SKM-1 treated with dmso at 0.1 percent for 144 hours (cell line): Measurements from ENCODE around the gene RAD51B.
A peak's percentile ranks its signal among the peaks of the same experiment; 100 is the strongest.

Source experiments
- DNase-seq: peaks from one replicate; lab custom pipeline; 2025; ENCODE audit not compliant: unreplicated experiment; lab: John Stamatoyannopoulos, UW

Gene RAD51B

DNA sequence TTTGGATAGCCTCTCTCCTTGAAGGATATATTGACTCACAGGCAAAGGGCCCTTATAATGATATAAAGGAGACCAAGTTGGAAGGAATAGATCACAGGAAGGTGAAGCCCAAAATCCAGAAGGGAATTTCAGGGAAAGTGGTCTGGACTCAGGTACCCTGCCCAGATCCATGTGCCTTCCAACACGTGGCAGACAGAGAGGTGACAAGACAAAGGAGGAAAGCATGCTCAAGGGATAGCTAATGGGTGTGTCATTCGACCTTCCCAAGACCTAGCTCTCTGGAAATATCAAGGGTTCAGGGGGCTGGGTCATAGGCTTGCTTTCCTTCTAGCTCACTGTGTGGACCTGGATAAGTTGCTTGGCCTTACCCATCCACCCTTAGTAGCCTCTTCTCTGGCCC is 759.0 kb downstream of the RAD51B start:
- DNase-seq, result no peak

DNA sequence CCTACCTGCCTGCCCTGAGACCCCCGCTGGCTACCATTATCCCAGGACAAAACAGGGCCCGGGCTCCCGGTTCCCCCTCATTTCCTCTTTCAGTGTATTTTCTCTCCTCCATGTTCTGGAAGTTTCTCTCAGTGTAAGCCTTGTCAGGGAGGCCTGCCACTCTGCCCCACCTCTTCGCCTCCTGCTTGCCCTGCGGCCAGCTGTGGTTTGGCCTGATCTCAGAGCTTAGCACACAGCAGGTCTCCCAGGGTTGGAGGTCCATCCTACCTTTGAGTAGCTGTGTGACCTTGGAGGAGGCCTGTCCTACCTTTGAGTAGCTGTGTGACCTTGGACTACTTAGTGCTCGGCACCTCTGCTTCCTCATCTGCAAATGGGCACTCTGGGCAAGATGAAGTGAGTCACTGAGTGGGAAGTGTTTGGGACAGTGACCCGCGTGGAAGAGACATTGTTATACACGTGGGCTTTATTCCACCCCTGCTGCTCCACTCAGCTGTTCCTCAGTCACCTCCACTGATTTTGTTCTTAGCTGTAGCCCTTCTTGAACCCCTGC is 760.6 kb downstream of the RAD51B start:
- no peak for DNase-seq

DNA sequence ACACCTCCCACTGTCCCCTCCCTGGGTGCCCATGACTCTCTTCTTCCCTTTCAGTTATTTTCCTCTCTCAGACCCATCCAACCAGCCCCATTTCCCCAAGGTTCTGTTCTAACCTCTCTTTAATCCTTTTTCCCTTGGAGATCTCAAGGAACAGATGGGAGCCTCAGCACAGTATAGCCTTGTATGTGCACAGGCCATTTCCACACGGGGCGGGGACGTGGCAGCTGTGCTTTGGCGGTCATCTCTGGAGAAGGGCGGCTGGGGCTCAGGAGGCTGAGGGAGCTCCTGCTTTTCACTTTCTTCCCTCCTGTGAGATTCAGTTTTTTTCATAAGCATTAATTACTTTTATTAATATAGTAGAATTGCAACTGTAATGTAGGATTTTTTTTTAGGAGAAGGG is 761.1 kb downstream of the RAD51B start:
- no peak for DNase-seq

DNA sequence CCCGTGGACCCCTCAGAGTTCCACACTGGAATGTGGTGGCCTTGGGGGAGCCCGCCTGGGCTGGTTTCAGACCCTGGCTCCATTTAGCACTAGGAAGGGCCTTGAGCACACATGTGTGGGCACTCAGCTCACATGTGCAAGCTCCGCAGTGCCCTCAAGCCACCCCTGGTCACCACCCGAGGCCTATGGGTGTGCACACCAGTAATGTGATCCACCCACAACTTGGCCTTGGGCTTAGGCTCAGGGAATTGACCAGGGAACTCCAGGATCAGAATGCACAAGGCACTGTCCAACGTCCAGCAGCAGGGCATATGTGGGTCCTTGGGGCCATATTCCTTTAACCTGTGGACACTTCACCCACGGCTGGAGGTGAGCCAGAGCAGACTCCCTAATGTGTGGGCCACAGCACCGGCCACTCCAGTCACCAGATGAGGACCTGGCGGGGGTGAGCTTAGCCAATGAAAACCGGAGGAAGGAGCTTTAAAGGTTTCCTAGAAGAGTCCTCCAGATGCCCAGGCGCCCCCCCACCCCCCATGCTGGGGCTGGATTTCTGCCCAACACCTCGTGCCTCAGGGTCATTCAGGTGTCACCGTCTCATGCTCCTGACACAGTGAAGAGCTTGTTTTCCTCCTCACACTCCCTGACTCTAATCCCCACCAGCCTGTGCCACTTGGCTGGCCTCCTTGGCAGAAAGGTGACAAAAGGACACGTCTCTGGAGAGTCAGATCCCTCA is 764.1 kb downstream of the RAD51B start:
- no peak for DNase-seq

DNA sequence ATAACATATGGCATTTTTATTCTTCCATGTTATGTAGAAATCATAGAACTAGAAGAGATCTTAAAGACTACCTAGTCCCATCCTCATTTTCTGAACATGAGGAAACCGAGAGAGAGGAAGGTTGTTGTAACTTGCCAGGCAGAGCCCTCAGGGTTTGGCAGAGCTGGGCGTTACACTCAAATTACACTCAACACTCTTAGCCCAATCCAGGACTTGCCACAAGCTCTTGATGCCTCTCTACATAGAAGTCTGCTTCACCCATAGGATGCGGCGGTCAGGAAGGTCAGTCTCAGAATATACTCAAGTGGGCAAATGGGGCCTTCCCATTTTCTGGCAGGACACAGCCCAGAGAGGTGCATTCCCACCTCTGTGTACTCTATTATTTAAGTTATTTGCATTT is 765.2 kb downstream of the RAD51B start:
- DNase-seq, result no peak

DNA sequence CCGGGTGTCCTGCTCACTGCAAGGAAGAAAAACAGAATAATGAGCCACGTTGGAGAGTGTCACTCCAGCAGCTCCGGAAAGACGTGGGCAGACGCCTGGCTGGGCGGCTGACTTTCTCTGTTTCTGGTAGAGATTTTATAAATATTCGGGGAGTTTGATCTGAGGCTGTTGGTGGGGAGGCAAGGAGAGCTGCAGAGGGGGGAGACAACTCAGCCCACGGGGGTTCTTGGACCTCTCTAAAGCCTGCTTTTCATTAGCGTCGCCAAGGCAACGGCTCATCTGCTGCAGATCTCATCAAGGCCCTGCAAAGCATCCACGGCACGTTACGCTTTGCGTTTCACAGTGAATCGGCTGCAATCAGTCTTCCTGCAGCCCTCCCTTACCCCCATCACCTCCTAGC is 766.1 kb downstream of the RAD51B start:
- DNase-seq, result no peak

DNA sequence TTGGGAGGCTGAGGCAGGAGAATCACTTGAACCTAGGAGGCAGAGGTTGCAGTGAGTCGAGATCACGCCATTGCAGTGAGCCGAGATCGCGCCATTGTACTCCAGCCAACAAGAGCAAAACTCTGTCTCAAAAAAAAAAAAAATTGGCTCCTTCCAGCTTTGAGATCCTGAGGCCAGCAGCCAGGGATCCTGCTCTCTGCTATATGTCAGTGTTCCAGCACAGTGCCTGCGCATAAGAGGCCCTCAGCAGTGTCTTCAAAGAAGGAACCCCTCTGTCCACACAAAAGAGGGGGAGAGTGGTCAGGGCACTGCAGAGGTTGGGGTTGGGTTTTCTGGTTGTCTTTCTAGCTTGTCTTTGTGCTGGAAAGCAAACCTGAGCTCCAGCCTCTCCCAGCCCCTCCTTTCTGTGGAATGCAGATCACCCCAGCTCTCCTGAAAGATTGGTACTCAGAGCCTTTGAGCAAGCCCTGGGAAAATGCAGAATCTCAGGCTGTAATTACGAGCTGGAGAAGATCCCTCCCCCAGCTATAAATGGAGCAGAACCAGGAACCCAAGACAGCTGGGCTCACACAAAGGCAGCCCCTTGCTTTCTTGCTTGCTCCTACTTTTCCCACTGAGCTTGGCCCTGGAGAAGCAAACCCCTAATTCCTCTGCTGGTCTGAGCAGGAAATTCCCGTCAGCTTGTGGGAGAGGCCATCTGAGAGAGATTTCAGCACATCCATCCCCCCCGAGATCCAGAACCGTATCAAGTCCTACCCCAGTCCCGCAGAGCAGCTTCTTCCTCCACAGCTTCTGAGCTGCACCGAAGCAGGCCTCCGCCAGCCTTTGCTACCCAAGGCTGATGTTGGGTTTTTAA is 767.5 kb downstream of the RAD51B start:
- DNase-seq, result no peak

DNA sequence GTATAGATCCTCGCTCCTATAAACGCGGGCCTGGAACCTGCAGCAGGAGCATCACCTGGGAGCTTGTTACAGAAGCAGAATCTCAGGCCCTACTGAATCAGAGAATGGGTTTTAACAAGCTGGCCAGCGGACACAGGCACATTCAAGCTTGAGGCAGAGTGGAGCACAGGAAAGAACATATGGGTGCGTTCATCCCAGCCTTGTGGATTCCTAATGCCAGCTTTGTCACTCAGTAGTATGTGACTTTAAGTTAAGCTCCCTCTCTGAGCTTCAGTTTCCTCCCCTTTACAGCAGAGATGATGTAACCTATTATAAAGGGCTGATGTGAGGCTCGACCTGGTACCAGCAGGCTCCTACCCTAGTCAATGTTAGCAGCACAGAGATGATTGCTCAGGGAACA is 768.4 kb downstream of the RAD51B start:
- DNase-seq, result no peak

DNA sequence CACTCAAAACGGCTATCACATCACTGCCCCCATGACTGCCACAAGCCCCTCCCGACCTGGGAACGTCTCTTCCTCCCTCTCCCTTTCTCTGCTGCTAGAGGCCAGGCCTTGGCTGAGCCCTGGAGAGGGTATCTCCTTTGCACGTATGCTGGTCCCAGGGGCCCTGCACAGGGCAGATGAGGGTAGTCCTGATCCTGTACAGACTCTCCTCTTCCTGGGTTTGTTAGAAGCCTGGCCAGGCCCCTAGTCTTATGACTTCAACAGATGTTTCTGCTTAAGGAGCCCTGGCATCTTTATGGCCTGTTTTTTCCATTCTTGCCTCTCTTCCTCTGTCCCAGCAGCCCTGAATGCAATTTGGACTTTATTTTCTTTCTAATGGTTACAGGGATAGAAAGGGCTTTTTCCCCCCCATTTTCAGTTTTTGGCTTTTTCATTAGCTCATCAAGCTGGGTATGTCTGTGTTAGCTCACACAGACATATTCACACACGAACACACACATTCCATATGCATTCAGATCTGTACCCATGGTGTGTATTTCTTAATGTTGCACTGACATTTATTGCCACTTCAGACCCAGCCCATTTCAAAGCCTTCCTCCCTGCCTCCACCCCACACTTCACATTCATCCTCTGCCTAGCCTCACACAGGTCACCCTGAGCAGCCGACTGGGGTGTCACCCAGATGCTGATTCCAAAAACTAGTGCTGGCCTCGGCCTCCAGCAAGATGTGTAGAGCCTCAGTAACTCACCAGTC is 770.0 kb downstream of the RAD51B start:
- no peak for DNase-seq

DNA sequence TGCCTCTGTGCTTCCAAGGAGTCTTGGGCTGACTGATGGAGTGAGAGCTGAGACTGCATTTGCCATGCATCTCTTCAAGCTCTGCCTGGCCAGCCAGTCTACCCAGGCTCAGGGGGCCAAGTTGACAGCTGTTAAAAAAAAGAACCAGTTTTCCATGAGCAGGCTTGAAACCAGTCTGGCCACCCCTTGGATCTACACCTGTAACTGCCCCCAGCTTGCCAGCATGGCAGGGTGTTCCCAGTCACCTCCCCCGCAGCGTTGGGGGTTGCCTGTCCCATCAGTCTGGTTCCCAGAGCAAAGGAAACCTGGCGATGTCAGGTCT is 770.6 kb downstream of the RAD51B start:
- DNase-seq, result no peak

DNA sequence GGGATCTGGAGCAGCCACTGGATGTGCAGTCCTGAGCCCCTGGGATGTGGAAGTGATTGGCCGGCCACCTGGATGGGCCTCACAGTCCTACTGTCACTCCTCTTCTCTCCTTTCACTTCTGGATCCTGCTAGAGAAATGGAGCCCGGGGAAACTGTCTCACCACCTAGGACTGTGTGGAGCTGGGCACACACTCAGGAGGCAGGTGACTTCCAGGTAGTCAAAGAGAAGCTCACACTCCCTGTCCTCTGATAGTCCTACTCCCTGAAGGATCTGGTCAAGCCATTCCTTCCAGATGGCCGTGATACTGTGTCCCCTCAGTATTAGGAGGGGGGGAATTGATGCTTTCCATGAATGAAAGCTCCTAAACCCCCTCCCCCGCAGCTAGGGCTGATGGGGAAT is 772.2 kb downstream of the RAD51B start:
- no peak for DNase-seq

DNA sequence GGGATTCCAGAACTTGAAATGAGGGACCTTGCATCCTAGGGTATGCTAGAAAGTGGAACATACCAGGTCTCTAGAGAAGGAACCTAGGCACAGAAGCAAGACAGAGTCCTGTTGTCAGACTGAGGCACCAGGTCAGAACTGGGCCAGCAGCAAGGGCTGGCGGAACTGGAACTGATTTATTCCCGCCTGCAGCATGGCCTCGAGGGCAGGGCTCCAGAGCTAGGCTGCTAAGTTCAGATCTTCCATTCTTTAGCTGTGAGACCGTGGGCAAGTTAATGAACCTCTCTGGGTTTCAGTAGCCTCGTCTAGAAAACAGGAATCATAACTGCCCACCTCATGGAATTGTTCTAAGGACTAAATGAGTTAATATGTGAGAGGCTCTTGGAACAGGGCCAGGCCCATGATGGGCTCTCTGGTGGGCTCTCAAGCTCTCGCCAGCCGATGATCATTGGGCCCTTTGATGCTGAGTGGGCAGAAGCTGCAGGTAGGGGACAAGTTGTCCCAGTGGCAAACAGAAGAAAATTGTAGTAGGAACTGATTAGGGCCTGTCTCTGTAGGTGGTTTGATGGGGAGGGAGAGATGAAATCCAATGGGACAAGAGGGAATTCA is 773.5 kb downstream of the RAD51B start:
- no peak for DNase-seq

DNA sequence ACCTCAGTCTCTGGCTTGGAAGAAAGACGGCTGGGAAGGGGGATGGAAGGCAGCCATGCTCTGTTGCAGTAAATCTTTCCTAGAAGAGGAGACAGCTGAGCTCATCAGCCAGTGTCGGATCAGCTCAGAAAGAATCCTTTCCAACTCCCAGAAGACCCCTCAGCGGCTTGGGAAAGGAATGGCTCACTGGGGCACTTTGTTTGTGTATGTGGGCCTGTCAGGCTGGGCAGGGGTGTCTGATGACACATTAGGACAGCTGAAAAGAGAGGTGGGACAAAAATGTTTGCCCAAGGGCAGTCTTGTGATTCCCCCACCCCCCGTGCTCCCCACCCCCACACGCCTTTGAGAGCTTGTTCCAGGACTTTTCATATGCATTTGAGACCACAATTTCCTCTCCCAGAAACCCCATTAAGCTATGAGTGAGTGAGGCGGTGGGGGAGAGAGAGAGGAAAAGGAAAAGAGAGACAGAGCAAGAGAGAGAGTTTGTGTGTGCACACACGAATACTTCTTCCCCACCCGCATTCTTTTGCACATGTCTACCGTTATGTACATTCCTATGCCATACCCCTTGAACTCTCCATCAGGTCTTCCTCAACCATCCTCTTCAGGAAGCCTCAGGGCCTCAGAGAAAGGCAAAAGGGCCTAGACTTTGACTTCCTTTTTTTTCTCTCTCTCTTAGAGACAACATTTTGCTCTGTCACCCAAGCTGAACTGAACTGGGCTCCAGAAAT is 774.4 kb downstream of the RAD51B start:
- DNase-seq, result peak; percentile 23

DNA sequence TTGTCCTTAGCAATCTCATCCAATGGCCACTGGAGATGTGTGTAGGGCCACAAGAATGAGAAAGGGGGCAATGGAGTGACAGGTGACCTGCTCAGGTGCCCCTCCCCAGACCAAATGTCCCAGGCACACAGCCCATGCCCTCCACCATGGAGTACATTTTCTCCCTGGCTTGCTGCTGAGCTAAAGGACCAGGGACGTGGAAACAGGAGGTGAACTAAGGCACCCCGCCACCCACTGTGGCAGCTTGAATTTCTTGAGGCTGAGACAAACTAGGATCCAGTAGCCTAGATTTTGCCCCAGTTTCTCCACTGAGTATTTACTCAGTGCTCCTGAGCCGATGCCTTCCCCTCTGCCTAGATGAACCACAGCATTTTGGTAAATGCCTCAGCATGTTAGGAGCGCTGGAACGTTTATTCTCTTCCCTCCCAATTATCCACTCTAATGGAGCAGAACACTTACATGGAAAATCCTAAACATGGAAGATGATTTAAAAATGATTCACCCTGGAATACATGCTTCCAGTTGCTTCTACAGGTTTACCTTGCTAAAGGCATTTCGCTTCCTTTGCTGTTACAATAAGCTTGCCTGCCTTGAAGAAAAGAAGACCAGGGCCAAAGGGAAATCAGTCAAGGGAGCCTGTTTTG is 775.3 kb downstream of the RAD51B start:
- no peak for DNase-seq

DNA sequence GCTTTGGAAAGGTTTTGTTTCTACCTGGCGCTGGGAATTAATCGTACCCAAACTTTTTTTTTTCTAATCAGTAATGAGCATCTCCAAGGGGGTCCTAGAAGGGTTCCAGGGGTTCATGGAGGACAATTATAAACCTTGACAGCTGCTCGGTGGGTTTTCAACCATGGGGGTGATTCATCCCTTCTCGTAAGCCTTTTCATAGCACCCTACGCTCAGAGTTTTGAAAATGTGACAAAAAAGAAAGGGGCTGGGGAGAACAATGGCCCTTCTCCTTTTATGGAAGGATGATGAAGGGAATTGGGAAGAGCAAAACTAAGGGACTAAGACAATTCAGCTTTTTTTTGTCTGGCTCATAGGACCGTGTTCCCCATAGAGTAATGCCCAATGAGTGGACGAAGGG is 776.6 kb downstream of the RAD51B start:
- DNase-seq, result no peak

DNA sequence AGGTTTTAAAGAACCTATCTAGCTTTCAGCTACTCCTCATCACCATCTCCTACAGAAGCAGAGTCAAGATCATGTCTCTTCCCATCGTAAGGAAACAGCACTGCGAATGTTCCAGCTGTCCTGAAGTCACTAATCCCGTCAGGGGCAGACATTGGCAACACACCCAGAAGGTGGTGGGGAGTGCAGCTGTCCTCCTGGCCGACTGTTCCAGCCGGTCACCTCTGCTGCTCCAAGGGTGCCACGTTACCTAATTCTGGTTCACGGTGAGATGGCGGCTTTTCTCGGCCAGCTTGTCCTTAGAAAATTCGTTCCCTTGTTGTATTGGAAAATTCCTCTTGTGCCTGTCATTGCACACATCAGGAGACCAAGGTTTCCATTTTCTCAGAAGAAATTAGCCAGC is 777.1 kb downstream of the RAD51B start:
- no peak for DNase-seq

DNA sequence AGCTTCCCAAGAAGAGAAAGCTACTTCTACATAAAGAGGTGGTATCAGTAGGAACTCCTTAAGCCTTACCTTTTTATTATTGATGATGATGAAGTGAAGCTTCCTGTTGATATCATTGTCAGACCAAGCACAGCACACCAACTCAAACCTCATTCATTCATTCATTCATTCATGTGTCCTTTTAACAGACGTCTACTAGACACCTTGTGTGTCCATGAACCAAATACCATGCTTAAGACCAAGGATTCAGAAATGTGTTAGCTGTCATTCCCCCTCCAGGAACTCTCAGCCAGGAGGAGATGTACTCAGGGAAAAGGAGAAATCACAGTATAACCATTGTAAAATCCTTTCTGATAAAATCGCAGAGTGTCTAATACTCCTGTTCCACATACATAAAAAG is 778.5 kb downstream of the RAD51B start:
- no peak for DNase-seq

DNA sequence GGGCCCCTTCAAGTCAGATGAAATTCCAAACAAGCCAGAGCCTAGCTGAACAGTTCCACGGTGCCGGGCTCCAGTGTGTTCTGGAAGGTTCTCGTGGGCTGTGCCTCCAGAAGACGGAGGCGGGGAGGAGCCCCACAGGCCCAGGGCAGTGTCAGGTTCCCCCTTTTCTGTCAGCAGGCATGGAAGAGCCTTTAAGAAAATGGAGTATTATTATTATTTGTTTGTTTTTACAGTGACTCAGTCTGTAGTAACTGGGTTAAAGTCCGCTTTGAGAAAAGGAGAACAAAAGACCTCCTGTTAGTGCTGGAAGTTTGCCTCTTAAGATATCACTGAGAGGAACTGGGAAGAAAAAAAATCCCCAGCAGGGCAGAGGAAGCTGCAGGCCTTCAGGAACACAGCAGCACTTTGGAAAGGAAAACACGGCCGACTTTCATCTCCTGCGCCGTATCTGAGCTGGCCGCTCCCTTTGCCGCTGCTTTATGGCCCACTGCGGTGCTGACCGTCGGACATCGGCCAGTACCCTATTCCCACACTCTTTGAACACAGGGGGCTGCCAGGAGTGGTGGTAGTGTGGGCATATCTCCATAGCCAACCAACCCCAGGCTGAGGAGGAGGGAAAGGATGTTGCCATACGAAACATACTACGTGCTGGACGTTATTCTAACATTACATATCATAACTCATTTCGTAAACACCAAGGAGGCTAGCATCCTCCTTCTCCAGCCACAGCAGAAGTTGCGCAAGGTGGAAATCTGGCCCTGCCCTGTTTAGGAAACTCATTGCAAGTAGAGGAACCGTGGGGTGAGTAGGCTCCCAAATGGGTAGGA is 779.3 kb downstream of the RAD51B start:
- DNase-seq, result peak; percentile 28

DNA sequence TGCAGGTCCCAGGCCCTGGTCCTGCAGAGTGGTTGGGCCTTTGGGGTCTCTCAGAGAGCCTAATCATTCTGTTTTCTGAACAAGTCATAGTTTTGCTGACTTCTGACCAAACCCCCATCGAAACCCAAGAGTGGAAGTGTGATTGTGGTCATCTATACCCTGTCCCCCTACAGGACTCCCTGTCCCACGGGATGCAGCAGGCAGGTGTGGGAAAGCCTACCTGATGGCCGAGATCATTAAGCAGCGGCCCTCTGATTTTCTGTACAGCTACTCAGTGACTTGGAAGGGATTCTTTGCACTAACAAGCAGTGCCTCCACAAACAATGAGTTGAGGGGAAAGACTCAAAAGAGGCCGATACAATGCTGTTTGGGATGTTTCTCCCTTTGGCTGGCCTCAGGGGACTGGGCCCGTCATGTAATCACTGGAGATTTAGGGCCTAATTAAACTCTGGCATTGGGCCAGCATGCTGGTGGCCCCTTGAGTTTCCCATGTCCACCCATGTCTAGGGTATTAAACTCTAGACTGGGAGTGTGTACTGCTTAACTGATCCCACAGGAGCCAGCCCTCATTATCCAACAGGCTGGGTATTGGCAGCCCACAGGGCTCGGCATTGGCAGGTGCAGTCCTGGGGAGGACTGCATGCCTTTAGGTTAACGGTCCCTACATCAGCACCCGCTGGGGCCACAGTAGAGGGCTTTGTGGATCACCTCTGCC is 780.5 kb downstream of the RAD51B start:
- no peak for DNase-seq
